GM18499 (cell line): ENCODE data around the gene CADPS2.
A peak's percentile ranks its signal among the peaks of the same experiment; 100 is the strongest.

Experiments used
- ATAC-seq: cut with Tn5 transposase; IDR thresholded peaks from one replicate; pipeline ENCODE4 v1.9.1; 2021; ENCODE audit warnings: moderate number of reproducible peaks; ENCODE audit not compliant: insufficient read depth, unreplicated experiment

Gene CADPS2

GRCh38 chr7:122552769-122553168 is 333.5 kb downstream of the CADPS2 start:
- ATAC-seq = no peak

DNA sequence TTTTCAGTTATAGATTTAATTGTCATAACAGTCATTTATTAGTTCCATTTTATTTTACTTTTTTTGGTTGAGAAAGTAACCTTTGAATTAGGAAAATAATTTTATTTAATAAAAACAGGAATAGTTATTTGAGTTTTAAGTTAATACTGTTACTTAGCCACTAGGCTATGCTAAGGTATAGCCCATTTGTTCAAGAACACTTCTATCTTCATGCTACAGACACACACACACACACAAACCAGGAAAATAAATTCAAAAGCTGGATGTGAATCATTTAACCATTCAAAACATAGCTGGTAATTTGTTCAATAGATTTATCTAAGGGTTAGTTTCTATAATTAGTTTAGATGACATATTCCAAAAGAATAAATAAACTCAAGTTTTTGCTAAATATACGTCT is 335.7 kb downstream of the CADPS2 start:
- ATAC-seq = no peak

DNA sequence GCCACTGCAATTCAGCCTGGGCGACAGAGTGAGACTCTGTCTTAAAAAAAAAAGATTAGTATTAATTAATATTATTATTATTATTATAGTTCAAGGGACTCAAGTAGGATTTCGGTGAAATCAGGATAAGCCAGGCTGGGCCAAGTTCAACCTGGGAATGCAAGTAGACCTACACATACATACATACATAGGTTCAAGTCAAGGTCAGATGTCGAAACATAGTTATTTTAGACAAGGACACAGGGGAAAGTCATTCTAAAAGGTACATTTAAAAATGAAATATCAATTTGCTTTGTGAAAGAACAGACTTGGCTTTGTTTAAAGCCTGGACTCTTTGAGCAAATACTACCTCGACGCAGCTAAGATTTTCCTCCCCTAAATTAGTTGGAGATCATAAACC is 336.7 kb downstream of the CADPS2 start:
- ATAC-seq = no peak

- ATAC-seq = no peak
These were observed 339.8 kb downstream of the CADPS2 start for GRCh38 chr7:122546496-122546895.

DNA sequence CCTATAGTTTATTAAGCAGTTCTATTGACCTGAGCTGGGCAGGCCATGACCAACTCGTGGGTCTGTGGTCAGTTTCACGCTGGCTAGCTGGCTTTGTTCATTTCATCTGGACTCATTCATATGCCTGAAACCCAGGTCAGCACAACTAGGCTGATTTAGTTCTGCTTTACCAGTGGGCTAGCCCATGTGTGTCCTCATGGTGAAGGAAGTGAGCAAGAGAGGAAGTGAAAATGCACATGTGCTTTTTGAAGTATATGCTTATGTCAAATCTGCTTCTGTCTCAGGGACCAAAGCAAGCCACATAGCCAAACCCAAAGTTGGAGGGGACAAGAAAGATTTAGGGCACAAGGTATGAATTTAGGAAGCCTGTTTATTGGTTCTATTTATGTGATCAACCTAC is 341.8 kb downstream of the CADPS2 start:
- peak; percentile 99 for ATAC-seq

- no peak for ATAC-seq
These were observed 342.4 kb downstream of the CADPS2 start for GRCh38 chr7:122543891-122544290.

GRCh38 chr7:122543166-122543565 is 343.1 kb downstream of the CADPS2 start:
- ATAC-seq = no peak

- no peak for ATAC-seq
These were observed 351.2 kb downstream of the CADPS2 start for GRCh38 chr7:122535086-122535485.

DNA sequence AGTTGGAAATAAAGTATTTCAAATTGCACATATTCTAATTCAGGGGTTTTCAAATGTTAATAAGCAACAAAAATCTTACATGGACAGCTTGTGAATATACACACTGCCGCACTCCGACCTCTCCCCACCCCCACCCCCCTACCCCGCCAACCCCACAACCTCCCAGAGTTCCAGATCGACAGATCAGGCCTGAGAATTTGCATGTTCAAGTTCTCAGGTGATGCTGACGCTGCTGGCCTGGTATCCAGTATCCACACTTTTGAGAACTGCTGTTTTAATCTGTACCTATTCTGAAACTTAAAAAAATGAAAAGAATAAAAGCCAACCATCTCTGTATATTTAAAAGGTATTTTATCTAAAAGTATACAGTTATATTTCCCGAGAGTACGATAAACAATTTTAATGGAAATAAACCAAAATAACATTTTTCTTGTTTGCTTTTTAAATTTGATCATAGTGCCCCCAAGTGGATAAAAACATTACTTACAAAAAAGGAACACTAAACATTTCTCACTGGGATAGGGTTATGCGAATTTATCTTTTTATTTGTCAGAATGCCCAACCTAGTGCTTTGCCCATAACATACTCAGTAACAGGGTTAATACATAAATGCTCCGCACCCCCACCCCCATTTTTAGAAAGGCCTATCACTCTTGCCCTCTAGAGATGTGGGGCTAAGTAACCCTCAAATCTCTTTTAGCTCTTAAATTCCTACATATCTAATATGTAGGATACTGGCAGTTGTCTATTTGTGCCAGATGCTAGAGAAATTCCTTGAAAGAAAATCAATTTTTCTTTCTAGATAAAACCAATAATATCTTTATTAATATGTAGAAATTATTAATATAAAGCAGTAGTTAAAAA is 353.6 kb downstream of the CADPS2 start:
- no peak for ATAC-seq

DNA sequence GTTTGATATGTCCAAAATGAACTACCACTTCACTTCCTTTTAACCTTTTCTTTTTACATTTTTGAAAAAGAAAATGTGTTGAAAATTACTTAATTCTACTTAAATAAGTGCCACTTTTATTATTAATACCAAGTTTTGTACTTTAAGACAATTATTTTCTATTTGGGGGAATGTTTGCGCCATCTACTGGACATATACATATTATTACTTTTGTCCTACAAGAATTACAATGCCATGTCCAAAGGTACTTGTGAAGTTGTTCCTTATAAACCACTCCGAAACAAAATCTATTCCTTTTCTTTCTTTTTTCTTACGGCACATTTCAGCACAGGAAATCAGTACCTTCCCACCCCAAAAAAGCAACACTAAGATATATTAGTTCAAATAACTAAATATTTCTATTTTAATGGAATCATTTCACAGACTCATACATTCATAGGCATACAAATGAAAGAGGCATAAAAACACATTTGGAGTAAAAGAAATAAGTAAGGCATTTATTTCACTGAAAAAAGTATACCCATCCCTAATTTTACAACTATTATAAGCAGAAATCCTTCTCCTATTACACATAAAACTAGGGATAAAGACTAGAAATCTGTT is 357.3 kb downstream of the CADPS2 start:
- no peak for ATAC-seq

- ATAC-seq = no peak
These were observed 360.9 kb downstream of the CADPS2 start for GRCh38 chr7:122525355-122525754.

- ATAC-seq = no peak
These were observed 364.5 kb downstream of the CADPS2 start for GRCh38 chr7:122521767-122522166.

GRCh38 chr7:122520971-122521555 is 365.2 kb downstream of the CADPS2 start:
- ATAC-seq = no peak

- no peak for ATAC-seq
These were observed 367.8 kb downstream of the CADPS2 start for GRCh38 chr7:122518488-122518887.

DNA sequence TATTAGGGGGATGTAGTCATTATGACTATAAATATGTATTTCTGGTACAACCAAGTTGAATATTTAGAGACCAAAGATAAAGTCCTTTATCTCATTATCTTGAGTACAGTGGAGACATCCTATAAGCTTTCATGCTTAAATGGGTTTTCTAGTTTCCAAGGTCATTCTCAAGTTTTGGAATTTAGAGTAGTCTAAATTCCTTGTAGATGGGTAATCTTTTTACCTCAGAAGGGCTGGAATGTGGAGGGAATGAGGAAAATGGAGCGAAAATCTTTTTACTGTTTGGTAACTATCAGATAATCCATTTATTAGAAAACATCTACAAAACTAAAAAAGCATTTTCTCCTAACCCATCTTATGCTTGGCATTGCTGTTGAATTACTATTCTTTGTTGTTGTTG is 368.7 kb downstream of the CADPS2 start:
- no peak for ATAC-seq

GRCh38 chr7:122515404-122515803 is 370.9 kb downstream of the CADPS2 start:
- no peak for ATAC-seq

DNA sequence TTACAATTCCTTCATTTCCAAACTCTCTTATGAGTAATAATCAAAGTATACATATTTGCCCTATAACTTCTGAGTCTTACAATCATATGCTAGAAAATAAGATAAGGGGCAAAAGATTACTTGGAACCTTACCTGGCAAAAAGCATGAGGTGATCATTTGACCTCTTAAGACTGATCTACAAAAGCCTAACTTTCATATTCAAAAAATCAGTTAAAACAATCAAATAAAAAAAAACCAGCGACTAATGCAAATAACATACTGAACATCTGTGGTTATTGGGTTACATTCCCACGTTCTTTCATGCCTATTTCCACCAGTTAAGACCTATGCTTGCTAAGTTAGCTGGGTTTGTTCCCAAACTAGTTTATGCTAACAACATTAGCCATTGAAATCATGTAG is 375.0 kb downstream of the CADPS2 start:
- no peak for ATAC-seq

DNA sequence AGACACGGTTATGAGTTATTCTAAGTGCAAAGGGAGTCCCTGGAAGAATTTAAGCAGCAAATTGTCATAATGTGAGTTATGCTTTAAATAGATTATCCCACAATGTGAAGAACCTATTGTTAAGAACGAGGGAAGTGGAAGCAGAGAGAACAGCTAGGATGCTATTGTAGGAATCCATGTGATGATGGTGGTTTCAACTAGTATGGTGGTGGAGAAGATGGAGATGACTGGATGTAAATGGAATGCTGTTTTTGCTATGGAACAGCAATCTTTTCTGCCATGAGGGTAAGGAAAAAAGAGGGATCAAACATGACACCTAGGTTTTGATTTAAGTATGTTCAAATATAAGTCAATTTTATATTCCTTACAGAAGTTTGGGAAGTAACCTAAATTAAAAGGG is 378.7 kb downstream of the CADPS2 start:
- ATAC-seq = no peak

- ATAC-seq = no peak
These were observed 394.3 kb downstream of the CADPS2 start for GRCh38 chr7:122492007-122492406.

DNA sequence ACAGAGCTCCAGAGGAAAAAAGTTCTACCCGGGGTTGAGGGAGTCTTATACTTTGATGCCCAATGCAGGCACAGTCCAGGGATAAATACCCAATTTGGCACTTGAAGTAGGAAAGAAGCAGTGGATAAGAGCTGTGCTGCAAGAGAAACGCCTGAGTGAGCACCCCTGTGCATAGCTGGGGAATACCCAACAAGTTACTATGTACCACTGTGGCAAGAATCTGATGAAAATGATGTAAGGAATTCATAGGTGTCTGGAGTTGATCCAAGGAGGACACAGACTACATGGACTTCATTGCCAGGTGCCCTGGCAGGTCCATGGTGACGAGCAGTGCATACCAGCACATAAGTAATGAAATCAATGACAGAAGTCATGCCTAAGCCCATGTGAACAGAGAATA is 398.0 kb downstream of the CADPS2 start:
- ATAC-seq = no peak

DNA sequence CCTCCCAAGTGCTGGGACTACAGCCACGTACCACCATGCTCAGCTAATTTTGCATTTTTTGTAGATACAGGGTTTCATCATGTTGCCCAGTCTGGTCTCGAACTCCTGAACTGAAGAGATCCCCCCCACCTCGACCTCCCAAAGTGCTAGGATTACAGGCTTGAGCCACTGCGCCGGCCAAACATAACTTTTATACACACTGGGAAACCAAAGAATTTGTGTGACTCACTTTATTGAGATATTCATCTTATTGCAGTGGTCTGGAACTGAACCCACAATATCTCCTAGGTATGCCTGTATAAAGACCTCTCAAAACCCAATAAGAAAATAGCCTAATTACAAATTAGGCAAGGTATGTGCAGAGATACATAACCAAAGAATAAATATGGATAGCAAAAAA is 399.1 kb downstream of the CADPS2 start:
- ATAC-seq = no peak

GRCh38 chr7:122485856-122486255 is 400.4 kb downstream of the CADPS2 start:
- no peak for ATAC-seq
